Hepatocyte (in vitro differentiated cells): ENCODE results near the gene HEATR5B.

ENCODE experiments used
- EZH2 ChIP-seq: fragments of 200-600 bp; sonication (generic); IDR thresholded peaks from 2 replicates; pipeline ENCODE4 v1.6.1; 2016; ENCODE audit warnings: antibody characterized with exemption, mild to moderate bottlenecking, borderline replicate concordance
- TF ChIP-seq, protein P1 (sequence below): fragments of 200-600 bp; sonication (generic); IDR thresholded peaks from 2 replicates; pipeline ENCODE4 v1.5.1; 2016; ENCODE audit warnings: antibody characterized with exemption, mild to moderate bottlenecking; ENCODE audit not compliant: poor library complexity

DNA sequence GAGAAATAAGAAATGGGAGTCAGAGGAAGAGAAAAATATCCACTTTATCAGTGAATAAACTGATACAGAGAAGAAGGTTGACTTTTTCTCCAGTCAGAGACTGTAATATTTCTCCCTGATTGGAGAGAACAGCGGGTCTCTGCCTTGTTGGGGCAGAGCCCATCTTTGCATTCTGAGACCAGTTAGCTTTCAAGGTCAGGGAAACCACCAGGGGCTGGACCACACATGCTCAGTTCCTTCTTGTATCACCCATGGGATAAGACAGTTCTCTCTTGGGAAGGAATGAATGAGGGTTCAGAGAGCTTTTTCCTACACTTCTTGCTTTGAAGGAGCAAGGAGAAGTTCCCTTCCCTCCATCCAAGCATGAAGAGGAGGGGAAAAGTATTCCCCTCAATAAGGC, 12.4 kb upstream of the HEATR5B start:
- TF ChIP-seq, protein P1, sequence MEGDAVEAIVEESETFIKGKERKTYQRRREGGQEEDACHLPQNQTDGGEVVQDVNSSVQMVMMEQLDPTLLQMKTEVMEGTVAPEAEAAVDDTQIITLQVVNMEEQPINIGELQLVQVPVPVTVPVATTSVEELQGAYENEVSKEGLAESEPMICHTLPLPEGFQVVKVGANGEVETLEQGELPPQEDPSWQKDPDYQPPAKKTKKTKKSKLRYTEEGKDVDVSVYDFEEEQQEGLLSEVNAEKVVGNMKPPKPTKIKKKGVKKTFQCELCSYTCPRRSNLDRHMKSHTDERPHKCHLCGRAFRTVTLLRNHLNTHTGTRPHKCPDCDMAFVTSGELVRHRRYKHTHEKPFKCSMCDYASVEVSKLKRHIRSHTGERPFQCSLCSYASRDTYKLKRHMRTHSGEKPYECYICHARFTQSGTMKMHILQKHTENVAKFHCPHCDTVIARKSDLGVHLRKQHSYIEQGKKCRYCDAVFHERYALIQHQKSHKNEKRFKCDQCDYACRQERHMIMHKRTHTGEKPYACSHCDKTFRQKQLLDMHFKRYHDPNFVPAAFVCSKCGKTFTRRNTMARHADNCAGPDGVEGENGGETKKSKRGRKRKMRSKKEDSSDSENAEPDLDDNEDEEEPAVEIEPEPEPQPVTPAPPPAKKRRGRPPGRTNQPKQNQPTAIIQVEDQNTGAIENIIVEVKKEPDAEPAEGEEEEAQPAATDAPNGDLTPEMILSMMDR, result no peak
- no peak for TF ChIP-seq EZH2
